T47D (cell line): ENCODE results near the gene PRICKLE2.

Source experiments
- DNase-seq, 2 experiments: peaks; one replicate each; pipeline versions ENCODE4 v3.0.0 to v3.0.0-alpha.2; 2011 to 2012; ENCODE audit warnings: low read depth in 1 of 2, low spot score in 1 of 2
- JUND ChIP-seq: IDR thresholded peaks from 2 replicates; pipeline ENCODE4 v1.6.1; 2012; ENCODE audit warnings: low read depth
- in situ Hi-C: cut with HindIII; loops from 2 replicates; pipeline ENCODE4 v1.10.0; 2016; ENCODE audit warnings: low sequenced_read_pairs, low pct_unique_long_range_greater_than_20kb

Gene PRICKLE2

GRCh38 chr3:64111083-64111482 lies 114.2 kb downstream of the PRICKLE2 start:
- TF ChIP-seq JUND = no peak
- no peak for DNase-seq
- in situ Hi-C loops = no loop called here

- no peak for TF ChIP-seq JUND
- no peak for DNase-seq
- in situ Hi-C loops = no loop called here
Measured at GRCh38 chr3:64110071-64110470, 115.2 kb downstream of the PRICKLE2 start.

GRCh38 chr3:64109438-64109837 lies 115.8 kb downstream of the PRICKLE2 start:
- no peak for TF ChIP-seq JUND
- in situ Hi-C loops = no loop called here
- DNase-seq = no peak

GRCh38 chr3:64108784-64109317 lies 116.4 kb downstream of the PRICKLE2 start:
- TF ChIP-seq JUND = no peak
- in situ Hi-C loops = no loop called here

GRCh38 chr3:64108231-64108630 lies 117.0 kb downstream of the PRICKLE2 start:
- in situ Hi-C loops = no loop called here
- DNase-seq = no peak
- no peak for TF ChIP-seq JUND

More at GRCh38 chr3:64108784-64109317, 116.4 kb downstream of the PRICKLE2 start:
- DNase-seq = no peak

GRCh38 chr3:64107190-64107589 lies 118.1 kb downstream of the PRICKLE2 start:
- in situ Hi-C loops = no loop called here
- no peak for TF ChIP-seq JUND
- no peak for DNase-seq

GRCh38 chr3:64105816-64106215 lies 119.5 kb downstream of the PRICKLE2 start:
- no peak for TF ChIP-seq JUND

GRCh38 chr3:64104691-64105111 lies 120.6 kb downstream of the PRICKLE2 start:
- in situ Hi-C loops = no loop called here
- no peak for TF ChIP-seq JUND
- no peak for DNase-seq

More at GRCh38 chr3:64105816-64106215, 119.5 kb downstream of the PRICKLE2 start:
- in situ Hi-C loops = no loop called here
- DNase-seq = no peak

- no peak for DNase-seq
- in situ Hi-C loops = no loop called here
- no peak for TF ChIP-seq JUND
Measured at GRCh38 chr3:64104006-64104405, 121.3 kb downstream of the PRICKLE2 start.

- TF ChIP-seq JUND = no peak
- DNase-seq = no peak
- in situ Hi-C loops = no loop called here
Measured at GRCh38 chr3:64103131-64103530, 122.1 kb downstream of the PRICKLE2 start.

- in situ Hi-C loops = no loop called here
- TF ChIP-seq JUND = no peak
- DNase-seq = no peak
Measured at GRCh38 chr3:64102147-64102546, 123.1 kb downstream of the PRICKLE2 start.

- in situ Hi-C loops = no loop called here
- no peak for TF ChIP-seq JUND
- DNase-seq = no peak
Measured at GRCh38 chr3:64099316-64099715, 126.0 kb downstream of the PRICKLE2 start.

GRCh38 chr3:64098670-64099069 lies 126.6 kb downstream of the PRICKLE2 start:
- DNase-seq = no peak
- in situ Hi-C loops = no loop called here
- TF ChIP-seq JUND = no peak

- TF ChIP-seq JUND = no peak
- no peak for DNase-seq
- in situ Hi-C loops = no loop called here
Measured at GRCh38 chr3:64097920-64098319, 127.3 kb downstream of the PRICKLE2 start.
